Stimulated activated CD4-positive, alpha-beta T cell treated with anti-CD3 and anti-CD28 coated beads, Interleukin-12 subunit alpha, Interleukin-12 subunit beta, amount 100 ng/mL, for 48 hours (primary cell): Measurements from ENCODE around the gene HEBP2.
A peak's percentile ranks its signal among the peaks of the same experiment; 100 is the strongest.

ENCODE experiments used
- DNase-seq, 3 donors: peaks; one replicate each; pipeline ENCODE4 v3.0.0-alpha.2; 2020; ENCODE audit warnings: low read depth in 2 of 3, low spot score in 1 of 3

Gene HEBP2

DNA sequence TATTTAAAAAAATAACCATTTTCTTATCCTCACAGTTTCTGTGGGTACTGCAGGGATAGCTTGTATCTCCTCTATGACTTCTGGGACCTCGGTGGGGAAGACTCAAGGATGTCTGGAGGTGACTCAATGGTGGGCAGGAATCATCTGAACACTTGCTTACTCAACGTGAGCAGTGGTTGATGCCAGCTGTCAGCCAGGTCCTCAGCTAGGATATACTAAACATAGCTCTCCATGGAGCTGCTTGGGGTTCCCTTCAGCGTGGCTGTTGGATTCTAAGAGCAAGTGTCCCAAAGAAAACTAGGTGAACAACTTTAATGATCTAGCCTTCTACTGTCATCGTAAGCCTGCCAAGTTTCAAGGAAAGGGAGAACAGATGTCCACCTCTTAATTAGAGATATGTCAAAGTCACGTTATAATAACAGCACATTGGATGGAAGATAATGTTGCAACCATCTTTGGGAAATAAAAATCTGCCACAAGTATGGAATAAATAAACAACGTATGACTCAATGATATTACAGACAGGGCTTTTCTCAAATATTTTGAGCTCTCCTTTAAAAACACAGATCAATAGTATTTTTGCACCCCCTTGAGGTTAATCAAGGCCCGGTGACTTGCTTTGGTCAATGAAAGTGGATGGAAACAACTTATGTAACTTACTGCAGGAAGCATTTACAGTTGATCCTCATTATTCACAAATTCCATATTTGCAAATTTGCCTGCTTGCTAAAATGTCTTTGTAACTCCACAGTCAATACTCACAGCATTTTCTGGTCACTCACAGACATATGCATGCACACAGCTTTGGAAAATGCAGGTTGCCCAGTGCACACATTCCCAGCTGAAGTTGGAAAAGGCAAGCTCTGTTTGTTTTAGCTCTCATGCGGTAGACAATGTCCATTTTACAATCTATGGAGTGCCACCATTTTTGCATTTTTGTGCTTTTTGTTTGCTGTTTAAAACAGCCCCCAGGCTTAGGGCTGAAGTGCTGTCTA, 6.6 kb upstream of the HEBP2 start:
- DNase-seq, result no peak

DNA sequence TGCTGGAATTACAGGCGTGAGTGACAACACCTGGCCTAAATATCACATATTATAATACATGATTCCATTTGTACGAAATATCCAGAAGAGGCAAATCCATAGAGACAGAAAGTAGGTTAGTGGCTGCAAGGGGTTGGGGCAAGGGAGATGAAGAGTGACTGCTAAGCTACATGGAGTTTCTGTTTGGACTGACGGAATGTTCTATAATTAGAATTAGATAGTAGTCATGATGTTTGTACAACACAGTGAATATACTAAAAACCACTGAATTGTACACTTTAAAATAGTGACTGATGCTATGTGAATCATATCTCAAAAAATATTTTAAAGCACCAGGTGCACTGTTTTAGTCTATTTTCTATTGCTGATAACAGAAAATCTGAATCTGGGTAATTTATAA, 3.7 kb upstream of the HEBP2 start:
- no peak for DNase-seq

DNA sequence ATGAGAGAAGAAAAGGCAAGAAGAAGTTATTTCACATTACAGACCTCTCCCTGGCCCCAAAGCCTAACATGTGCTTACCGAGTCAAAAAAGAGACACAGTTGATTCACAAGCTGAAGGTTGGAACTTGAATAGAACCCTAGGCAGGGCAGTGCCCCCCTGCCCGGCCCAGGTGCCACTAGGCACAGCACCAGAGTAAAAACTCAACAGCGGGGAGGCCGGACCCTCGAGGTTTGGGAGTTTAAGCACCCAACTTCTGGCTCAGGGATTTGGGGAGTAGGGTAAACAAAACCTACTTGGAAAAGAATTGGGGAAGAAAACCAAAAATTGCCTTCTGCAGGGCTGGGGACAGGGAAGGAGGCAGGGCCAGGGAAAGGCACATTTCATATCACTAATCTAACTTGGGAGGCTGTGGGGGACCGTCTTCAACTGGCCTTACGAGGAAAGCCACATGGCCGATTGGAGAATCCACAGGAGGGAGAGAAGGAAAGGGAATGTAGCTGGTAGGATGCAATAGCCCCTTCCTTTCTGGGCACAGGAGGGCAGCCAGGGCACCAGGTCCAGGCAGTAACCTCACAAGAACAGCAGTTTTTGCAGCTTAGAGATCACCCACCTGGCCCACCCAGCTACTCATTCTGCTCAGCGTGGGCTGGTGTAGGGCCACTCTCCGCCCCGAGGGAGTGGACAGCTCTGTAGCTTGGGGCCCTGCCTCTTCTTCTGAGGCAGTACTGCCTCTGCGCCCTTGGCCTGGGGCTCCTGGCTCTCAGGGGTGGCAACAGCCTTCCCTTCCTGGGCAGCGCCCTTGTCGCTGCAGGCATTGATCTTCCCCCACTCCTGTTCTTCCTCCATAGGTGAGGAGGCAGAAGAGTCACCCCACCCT, 1.8 kb upstream of the HEBP2 start:
- DNase-seq, result no peak

- DNase-seq, result no peak
Measured at GRCh38 chr6:138402838-138403187, 1.2 kb upstream of the HEBP2 start.

- DNase-seq, result peak in 1 of 3 donors; percentile 26
Measured at GRCh38 chr6:138403324-138403800, 661 bp upstream of the HEBP2 start.

DNA sequence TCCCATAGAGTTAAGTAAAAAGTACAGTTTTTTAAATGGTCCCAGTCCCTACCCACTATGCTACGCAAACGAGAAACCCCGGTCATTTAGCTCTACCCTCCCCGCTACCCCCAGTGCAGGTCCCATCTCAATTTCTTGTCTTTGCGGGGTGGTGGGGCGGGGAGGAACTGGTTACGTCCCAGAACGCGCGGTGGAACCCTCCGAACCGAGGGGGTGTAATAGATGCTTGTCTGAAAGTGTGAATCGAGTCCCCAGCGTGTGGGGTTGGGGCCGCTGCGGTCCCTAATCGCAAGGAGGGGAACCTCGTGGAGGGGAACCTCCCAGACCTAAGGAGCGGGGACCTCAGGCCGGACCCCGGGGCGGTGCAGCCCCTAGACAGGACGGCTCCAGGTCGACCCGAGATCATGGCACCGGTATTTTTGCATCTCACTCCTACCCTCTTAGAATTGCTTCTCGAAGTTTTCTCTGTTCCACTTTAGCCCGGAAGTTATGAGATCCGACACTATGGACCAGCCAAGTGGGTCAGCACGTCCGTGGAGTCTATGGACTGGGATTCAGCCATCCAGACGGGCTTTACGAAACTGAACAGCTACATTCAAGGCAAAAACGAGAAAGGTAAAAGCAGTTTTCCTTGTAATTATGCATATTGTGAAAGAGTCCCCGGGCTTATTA, 779 bp downstream of the HEBP2 start:
- DNase-seq, result no peak

DNA sequence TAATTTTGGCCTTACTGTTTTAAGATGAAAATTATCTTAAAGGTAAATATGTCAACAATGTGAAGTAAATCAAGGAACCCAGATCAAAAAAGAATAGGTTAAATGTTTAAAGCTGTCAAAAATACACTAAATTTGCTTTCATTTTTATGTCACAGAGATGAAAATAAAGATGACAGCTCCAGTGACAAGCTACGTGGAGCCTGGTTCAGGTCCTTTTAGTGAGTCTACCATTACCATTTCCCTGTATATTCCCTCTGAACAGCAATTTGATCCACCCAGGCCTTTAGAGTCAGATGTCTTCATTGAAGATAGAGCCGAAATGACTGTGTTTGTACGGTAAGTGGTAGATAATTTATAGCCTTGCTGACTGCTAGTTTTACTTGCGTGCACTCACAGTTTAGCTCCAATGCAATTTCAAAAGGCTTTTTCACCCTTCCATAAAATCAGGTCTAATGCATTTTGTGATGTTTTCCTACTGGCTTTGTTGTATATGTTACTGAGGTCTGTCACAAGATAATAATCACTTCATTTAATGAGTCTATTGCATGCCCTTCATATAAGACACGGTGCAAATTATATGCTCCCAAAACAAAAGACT, 1.9 kb downstream of the HEBP2 start:
- DNase-seq, result no peak

DNA sequence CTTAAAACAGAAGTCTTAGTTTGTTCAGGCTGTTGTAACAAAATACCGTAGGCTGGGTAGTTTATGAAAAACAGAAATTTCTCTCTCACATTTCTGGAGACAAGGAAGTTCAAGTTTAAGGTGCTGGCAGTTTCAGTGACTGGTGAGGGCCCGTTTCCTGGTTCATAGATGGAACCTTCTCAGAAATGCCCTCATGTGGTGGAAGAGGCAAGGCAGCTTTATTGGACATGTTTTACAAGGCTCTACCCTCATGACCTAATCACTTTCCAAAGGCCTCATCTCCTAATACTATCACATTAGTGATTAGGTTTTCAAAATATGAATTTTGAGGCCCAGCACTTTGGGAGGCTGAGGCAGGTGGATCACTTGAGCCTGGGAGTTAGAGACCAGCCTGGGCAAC, 2.4 kb downstream of the HEBP2 start:
- DNase-seq, result no peak

- no peak for DNase-seq
Measured at GRCh38 chr6:138410048-138410735, 6.2 kb downstream of the HEBP2 start.

DNA sequence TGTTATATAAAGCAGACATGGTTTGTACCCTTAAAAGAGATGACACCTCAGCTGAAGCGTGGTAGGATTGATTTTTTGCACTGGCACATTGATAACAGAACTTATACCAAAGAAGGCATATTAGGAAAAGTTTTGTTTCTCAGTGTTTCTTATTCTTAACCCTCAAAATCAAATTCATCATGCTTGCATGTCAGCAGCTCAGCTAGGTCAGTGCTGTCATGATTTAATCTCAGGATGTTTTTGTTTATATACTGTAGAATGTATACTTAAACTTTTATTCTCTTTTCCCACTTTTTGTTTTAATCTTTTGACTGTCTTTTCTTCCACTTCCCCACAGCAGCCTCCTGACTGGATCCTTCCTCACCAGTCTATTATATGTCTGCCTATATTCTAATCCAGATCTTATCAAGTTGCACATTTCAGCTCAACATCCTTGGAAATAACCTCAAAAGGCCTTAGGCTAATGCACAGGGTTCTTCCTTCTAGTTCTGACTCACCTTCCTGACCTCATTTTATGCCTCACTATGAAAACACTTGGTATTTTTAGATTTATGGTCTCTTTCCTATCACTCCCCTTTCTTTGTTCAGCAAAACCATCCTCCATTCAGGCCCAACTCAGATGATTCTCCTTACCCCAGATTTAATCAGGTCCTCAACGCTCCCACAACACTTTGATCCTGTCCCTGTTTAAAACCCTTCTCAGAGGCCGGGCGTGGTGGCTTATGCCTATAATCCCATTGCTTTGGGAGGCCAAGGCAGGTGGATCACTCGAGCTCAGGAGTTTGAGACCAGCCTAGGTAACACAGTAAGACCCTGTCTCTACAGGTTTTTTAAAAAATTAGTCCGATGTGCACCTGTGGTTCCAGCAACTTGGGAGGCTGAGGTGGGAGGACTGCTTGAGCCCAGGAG, 7.2 kb downstream of the HEBP2 start:
- no peak for DNase-seq

GRCh38 chr6:138415125-138415524, 11.1 kb downstream of the HEBP2 start:
- DNase-seq, result no peak

DNA sequence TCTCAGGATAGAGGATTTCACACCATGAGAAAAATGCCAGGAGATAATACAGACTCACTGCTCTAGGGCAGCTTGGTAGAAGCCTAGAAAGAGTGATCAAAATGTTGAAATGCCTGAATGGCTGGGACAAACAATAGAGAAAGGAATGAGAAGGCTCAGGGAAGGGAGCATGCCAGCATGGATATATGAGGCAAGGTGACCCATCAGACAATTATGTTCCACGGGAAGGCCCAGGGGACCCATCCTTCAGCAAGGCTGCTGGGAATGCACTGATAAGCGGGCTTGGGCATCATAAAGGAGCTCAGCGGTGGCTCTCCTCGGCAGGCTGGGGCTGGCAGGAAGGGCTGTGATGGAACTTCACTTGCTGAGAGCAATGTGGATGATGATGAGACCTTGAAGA, 12.2 kb downstream of the HEBP2 start:
- no peak for DNase-seq

GRCh38 chr6:138417493-138418117, 13.6 kb downstream of the HEBP2 start:
- no peak for DNase-seq

GRCh38 chr6:138418118-138418742, 14.2 kb downstream of the HEBP2 start:
- DNase-seq, result no peak

- DNase-seq, result no peak
Measured at GRCh38 chr6:138419766-138420165, 15.7 kb downstream of the HEBP2 start.

DNA sequence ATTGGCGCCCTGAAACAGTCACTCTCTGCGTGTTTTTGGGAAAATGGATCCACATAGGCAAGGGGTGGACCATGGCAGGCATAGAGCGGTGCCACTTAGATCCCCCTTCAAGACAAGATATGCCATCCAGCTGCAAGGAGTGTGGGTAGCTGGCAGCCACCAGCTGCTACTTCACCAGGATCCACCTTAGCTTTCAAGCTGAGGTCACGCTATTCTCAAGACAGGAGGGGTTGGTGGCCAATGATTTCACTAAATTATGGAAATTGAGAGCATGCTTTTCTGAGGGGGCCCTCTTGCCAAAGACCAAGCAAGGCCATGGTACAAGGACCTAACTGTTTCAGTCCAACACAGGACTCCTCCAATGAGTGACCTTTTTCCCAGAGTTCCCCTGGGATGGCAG, 16.3 kb downstream of the HEBP2 start:
- DNase-seq, result no peak

DNA sequence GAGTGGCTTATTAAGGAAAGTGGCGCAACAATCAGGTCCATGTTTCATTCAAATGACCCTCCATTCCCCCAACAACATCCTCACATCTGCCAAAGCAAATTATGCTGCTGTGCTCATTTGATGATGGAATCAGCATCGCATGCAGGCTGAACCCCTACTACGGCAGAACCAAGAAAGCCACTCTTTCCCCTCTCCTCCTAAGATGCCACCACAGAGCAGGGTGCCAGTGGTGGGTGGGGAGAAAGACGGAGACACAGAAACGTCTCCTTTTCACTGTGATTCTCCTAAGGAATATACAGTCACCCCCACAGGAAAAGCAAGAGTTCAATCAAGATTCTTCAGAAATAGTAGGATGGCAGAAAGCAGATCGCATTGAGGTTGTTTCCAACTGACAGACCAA, 17.1 kb downstream of the HEBP2 start:
- DNase-seq, result no peak

DNA sequence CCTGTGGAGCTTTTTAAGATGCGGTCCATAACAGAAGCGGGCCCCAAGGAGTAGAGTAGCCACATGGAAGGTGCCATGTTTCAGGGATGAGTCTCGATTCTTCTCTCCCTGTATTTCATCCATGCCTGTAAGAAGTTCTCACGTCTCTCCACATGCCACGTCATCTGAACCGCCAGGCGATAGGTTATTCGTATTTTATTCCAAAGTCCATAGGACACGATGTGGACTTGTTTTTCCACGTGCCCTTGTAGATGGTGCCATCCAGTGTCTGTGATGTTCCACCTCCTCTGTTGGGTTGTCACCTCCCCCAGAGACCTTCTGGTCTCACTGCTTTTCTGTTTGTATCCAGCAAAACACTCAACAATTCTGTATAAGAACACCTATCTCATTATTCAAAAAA, 17.6 kb downstream of the HEBP2 start:
- no peak for DNase-seq
